ENCODE results near the gene SYT1.

- no peak for TF ChIP-seq CTCF (IDR thresholded peaks at IDR 0.05; ENCODE audit: low read depth, low read length, missing input control)
- no peak for TF ChIP-seq RAD21 (IDR thresholded peaks at IDR 0.05)
- TF ChIP-seq REST (IDR thresholded peaks at IDR 0.05) = no peak
- no peak for TF ChIP-seq GABPA (IDR thresholded peaks at IDR 0.05 in 1 of 2, conservative IDR thresholded peaks at IDR 0.05 in 1 of 2)
- no peak for TF ChIP-seq SP1 (IDR thresholded peaks at IDR 0.05)
- TF ChIP-seq, protein P1, sequence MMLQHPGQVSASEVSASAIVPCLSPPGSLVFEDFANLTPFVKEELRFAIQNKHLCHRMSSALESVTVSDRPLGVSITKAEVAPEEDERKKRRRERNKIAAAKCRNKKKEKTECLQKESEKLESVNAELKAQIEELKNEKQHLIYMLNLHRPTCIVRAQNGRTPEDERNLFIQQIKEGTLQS (IDR thresholded peaks at IDR 0.05) = no peak
- no peak for TF ChIP-seq HNF4A (conservative IDR thresholded peaks at IDR 0.05)
- no peak for TF ChIP-seq YY1 (IDR thresholded peaks at IDR 0.05)
- TF ChIP-seq TAF1 (conservative IDR thresholded peaks at IDR 0.05) = no peak
- TF ChIP-seq NR2F2 (IDR thresholded peaks at IDR 0.05) = no peak
- no peak for TF ChIP-seq JUND (IDR thresholded peaks at IDR 0.05)
- no peak for TF ChIP-seq EGR1 (IDR thresholded peaks at IDR 0.05; ENCODE audit: low read depth in 2 of 2)
- TF ChIP-seq MAX (IDR thresholded peaks at IDR 0.05) = no peak
- TF ChIP-seq, protein P2, sequence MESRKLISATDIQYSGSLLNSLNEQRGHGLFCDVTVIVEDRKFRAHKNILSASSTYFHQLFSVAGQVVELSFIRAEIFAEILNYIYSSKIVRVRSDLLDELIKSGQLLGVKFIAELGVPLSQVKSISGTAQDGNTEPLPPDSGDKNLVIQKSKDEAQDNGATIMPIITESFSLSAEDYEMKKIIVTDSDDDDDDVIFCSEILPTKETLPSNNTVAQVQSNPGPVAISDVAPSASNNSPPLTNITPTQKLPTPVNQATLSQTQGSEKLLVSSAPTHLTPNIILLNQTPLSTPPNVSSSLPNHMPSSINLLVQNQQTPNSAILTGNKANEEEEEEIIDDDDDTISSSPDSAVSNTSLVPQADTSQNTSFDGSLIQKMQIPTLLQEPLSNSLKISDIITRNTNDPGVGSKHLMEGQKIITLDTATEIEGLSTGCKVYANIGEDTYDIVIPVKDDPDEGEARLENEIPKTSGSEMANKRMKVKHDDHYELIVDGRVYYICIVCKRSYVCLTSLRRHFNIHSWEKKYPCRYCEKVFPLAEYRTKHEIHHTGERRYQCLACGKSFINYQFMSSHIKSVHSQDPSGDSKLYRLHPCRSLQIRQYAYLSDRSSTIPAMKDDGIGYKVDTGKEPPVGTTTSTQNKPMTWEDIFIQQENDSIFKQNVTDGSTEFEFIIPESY (IDR thresholded peaks at IDR 0.05) = no peak
These were observed 101.5 kb downstream of the SYT1 start for GRCh38 chr12:78966062-78966461.

Data from liver (tissue), 3 donors.